ENCODE results near the gene KLB.

DNA sequence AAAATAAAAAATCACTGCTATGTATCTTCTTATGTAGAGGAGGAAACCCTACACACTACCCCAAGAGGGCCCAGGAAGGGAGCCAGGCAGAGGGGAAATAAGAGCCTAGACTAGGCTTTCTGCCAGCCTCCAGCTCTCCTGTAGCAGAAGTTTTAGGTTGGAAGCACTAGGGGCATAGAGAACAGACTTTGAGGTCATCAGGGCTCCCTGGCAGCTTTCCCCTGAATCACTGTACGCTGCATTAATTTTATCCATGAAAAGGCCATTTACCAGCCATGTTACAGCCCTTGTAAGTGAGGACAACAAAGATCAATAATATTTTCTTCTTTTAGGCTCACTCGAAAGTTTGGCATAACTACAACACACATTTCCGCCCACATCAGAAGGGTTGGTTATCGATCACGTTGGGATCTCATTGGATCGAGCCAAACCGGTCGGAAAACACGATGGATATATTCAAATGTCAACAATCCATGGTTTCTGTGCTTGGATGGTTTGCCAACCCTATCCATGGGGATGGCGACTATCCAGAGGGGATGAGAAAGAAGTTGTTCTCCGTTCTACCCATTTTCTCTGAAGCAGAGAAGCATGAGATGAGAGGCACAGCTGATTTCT lies 27.3 kb downstream of the KLB start:
- TF ChIP-seq, protein P1, sequence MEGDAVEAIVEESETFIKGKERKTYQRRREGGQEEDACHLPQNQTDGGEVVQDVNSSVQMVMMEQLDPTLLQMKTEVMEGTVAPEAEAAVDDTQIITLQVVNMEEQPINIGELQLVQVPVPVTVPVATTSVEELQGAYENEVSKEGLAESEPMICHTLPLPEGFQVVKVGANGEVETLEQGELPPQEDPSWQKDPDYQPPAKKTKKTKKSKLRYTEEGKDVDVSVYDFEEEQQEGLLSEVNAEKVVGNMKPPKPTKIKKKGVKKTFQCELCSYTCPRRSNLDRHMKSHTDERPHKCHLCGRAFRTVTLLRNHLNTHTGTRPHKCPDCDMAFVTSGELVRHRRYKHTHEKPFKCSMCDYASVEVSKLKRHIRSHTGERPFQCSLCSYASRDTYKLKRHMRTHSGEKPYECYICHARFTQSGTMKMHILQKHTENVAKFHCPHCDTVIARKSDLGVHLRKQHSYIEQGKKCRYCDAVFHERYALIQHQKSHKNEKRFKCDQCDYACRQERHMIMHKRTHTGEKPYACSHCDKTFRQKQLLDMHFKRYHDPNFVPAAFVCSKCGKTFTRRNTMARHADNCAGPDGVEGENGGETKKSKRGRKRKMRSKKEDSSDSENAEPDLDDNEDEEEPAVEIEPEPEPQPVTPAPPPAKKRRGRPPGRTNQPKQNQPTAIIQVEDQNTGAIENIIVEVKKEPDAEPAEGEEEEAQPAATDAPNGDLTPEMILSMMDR (IDR thresholded peaks at IDR 0.05), result no peak
- no peak for TF ChIP-seq POLR2AphosphoS5 (IDR thresholded peaks at IDR 0.05)
- no peak for TF ChIP-seq POLR2A (IDR thresholded peaks at IDR 0.05; ENCODE audit: low read depth)
- no peak for TF ChIP-seq EP300 (IDR thresholded peaks at IDR 0.05)
